Right lobe of liver (tissue), 4 donors: Measurements from ENCODE around the gene UBE2J2.

Experiments used
- CTCF ChIP-seq, 4 donors: fragments of 200-600 bp in 3 of 4; fragments of 450-650 bp in 1 of 4; IDR thresholded peaks; one replicate each; pipeline versions ENCODE4 v1.5.1 to v1.8.0; 2016 to 2022; ENCODE audit warnings: antibody characterized with exemption in 4 of 4, mild to moderate bottlenecking in 2 of 4
- POLR2A ChIP-seq: fragments of 450-650 bp; IDR thresholded peaks from one replicate; pipeline ENCODE4 v1.6.1; 2017; ENCODE audit warnings: antibody characterized with exemption, mild to moderate bottlenecking
- donor health status: DM: no; HTN: no; CAD: no.
- donor health status: DM: no; HTN: no; CAD: no.
- donor health status: DM: no; HTN: yes; CAD: no.

DNA sequence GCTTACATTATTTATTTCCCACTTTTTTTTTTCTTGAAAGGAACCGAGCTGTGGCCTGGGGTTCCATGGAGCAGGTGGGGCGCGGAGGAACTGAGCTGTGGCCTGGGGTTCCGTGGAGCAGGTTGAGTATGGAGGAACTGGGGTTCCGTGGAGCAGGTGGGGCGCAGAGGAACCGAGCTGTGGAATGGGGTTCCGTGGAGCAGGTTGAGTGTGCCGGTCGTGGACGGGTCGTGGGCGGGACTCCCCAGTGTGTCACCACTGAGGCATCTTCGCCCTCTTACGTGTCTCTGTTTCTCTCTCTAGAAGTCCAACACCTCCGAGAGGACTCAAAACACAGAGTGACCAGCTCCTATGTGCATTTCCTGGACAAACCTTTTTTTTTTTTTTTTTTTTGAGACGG is 5.4 kb upstream of the UBE2J2 start:
- TF ChIP-seq CTCF (IDR thresholded peaks at IDR 0.05): no peak
- TF ChIP-seq POLR2A: no peak
